ENCODE data around the gene CELF5.
"Not testable (repeated sequence)": the region's sequence is repeated elsewhere in the genome, so short reads cannot be mapped to it uniquely, and the experiment has no call there.

The CELF5 gene

GRCh38 chr19:3190470-3190770 lies 34.0 kb upstream of the CELF5 start:
- no peak for DNase-seq

GRCh38 chr19:3190921-3191805 lies 33.3 kb upstream of the CELF5 start:
- no peak for DNase-seq

- DNase-seq: not testable (repeated sequence)
These were observed 32.7 kb upstream of the CELF5 start for GRCh38 chr19:3191806-3192104.

- no peak for DNase-seq
These were observed 32.2 kb upstream of the CELF5 start for GRCh38 chr19:3192228-3192635.

GRCh38 chr19:3192684-3193083 lies 31.8 kb upstream of the CELF5 start:
- no peak for DNase-seq

GRCh38 chr19:3193256-3194105 lies 31.0 kb upstream of the CELF5 start:
- no peak for DNase-seq

GRCh38 chr19:3194106-3195087 lies 30.1 kb upstream of the CELF5 start:
- DNase-seq: no peak

- no peak for DNase-seq
These were observed 28.2 kb upstream of the CELF5 start for GRCh38 chr19:3196064-3196932.

GRCh38 chr19:3196933-3197205 lies 27.6 kb upstream of the CELF5 start:
- DNase-seq: no peak

GRCh38 chr19:3198901-3199700 lies 25.4 kb upstream of the CELF5 start:
- no peak for DNase-seq

- DNase-seq: no peak
These were observed 23.3 kb upstream of the CELF5 start for GRCh38 chr19:3201072-3201700.

GRCh38 chr19:3201911-3202310 lies 22.6 kb upstream of the CELF5 start:
- no peak for DNase-seq

GRCh38 chr19:3202346-3202745 lies 22.1 kb upstream of the CELF5 start:
- DNase-seq: no peak

GRCh38 chr19:3202895-3203294 lies 21.6 kb upstream of the CELF5 start:
- not testable (repeated sequence) for DNase-seq

GRCh38 chr19:3203805-3204645 lies 20.4 kb upstream of the CELF5 start:
- DNase-seq: no peak

GRCh38 chr19:3204646-3205275 lies 19.7 kb upstream of the CELF5 start:
- no peak for DNase-seq

- DNase-seq: no peak
These were observed 18.1 kb upstream of the CELF5 start for GRCh38 chr19:3206216-3206953.

- no peak for DNase-seq
These were observed 16.8 kb upstream of the CELF5 start for GRCh38 chr19:3207461-3208242.
